Brain microvascular endothelial cell (primary cell): ENCODE measurements around the gene HSD11B1L.

Experiments
- DNase-seq: peaks from one replicate; pipeline ENCODE4 v3.0.0-alpha.2; 2020
- H3K27ac ChIP-seq: fragments of 250-450 bp; sonication (Bioruptor Pico); 2 replicates; pipeline ENCODE4 v1.5.1; 2020; ENCODE audit warnings: mild to moderate bottlenecking, moderate library complexity
- H3K27me3 ChIP-seq: fragments of 250-450 bp; sonication (Bioruptor Pico); replicated peaks from 2 replicates; pipeline ENCODE4 v1.5.1; 2020; ENCODE audit warnings: mild to moderate bottlenecking
- H3K36me3 ChIP-seq: fragments of 250-450 bp; sonication (Bioruptor Pico); replicated peaks from 2 replicates; pipeline ENCODE4 v1.5.1; 2020; ENCODE audit warnings: mild to moderate bottlenecking
- H3K4me3 ChIP-seq: 2 replicates; pipeline ENCODE4 v1.5.1; 2011; ENCODE audit warnings: low read depth, mild to moderate bottlenecking, control low read depth, low read length, moderate library complexity
- in situ Hi-C: cut with HindIII; loops from 2 replicates; pipeline ENCODE4 v1.10.0; 2017; ENCODE audit warnings: low sequenced_read_pairs, low pct_ligation_motif_present
- TF ChIP-seq, protein P1 (sequence below): IDR thresholded peaks from 2 replicates; pipeline ENCODE4 v1.5.1; 2011; ENCODE audit warnings: low read depth, mild to moderate bottlenecking, moderate library complexity, low read length, control low read depth, inconsistent platforms; ENCODE audit errors: missing control alignments

The HSD11B1L gene

DNA sequence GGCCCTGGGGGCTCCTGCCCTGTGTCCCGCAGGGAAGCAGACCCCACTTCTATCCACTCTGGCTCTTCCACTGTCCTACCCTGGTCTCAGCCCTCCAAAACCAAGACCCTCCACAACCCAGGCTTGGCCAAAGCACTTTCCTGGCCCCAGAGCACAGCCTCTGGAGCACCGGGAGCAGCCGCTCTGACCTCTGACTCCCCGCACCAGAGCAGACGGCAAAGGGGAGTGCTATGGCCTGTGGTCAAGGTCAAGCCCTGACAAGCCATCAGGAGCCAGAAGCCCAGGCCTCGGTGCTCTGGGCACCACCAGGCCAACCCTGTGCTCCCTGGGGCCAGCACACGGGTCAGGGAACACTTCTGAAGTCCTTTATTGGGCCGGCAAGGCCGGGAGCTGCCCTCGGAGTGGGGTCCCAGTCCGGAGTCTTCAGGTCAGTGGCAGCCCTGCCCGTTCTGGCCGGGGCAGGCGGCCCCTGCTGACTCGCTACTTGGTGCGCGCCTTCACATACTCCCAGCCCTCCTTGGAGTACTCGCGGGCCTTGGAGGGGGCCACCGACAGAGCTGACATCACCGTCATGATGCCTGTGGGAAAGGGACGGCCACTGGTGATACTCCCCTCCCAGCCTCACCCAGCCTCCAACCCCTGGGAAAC, 2.6 kb upstream of the HSD11B1L start:
- no peak for DNase-seq
- in situ Hi-C loops, result no loop called here
- Histone ChIP-seq H3K36me3 (peaks cover 6% of the 10 kb centered on the region), H3K4me3 (no peak overlapping the region), H3K27ac (no peak overlapping the region), H3K27me3 (no peaks in the 10 kb centered on the region)
- TF ChIP-seq, protein P1, sequence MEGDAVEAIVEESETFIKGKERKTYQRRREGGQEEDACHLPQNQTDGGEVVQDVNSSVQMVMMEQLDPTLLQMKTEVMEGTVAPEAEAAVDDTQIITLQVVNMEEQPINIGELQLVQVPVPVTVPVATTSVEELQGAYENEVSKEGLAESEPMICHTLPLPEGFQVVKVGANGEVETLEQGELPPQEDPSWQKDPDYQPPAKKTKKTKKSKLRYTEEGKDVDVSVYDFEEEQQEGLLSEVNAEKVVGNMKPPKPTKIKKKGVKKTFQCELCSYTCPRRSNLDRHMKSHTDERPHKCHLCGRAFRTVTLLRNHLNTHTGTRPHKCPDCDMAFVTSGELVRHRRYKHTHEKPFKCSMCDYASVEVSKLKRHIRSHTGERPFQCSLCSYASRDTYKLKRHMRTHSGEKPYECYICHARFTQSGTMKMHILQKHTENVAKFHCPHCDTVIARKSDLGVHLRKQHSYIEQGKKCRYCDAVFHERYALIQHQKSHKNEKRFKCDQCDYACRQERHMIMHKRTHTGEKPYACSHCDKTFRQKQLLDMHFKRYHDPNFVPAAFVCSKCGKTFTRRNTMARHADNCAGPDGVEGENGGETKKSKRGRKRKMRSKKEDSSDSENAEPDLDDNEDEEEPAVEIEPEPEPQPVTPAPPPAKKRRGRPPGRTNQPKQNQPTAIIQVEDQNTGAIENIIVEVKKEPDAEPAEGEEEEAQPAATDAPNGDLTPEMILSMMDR, result no peak

GRCh38 chr19:5679289-5680083, 1.3 kb upstream of the HSD11B1L start:
- no peak for DNase-seq
- Histone ChIP-seq H3K36me3 (peaks cover 6% of the 10 kb centered on the region), H3K4me3 (peak overlapping the region; percentile 94), H3K27ac (peak overlapping the region; percentile 90), H3K27me3 (no peaks in the 10 kb centered on the region)
- TF ChIP-seq, protein P1, result no peak
- in situ Hi-C loops, result no loop called here

DNA sequence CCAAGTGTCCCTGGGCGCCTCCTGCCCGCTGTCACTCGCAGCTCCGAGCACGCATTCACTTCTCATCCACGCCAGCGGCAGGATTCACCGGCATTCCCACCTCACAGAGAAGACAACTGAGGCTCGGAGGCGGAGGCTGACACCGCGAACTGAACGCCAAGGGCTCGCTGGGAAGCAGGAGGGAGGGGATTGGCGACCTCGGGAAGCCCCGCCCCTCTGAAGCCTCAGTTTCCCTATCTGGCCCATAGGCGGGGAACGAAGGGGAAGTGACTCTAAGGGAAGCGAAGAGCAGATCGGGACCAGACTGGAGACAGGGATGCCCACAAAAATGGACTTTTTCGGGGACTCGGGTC, 767 bp upstream of the HSD11B1L start:
- peak overlapping the region; percentile 90 for H3K27ac ChIP-seq
- in situ Hi-C loops, result no loop called here
- TF ChIP-seq, protein P1, result no peak
- peaks cover 6% of the 10 kb centered on the region for H3K36me3 ChIP-seq
- H3K27me3 ChIP-seq, result no peaks in the 10 kb centered on the region
- DNase-seq, result peak; percentile 18
- H3K4me3 ChIP-seq, result peak overlapping the region; percentile 94

DNA sequence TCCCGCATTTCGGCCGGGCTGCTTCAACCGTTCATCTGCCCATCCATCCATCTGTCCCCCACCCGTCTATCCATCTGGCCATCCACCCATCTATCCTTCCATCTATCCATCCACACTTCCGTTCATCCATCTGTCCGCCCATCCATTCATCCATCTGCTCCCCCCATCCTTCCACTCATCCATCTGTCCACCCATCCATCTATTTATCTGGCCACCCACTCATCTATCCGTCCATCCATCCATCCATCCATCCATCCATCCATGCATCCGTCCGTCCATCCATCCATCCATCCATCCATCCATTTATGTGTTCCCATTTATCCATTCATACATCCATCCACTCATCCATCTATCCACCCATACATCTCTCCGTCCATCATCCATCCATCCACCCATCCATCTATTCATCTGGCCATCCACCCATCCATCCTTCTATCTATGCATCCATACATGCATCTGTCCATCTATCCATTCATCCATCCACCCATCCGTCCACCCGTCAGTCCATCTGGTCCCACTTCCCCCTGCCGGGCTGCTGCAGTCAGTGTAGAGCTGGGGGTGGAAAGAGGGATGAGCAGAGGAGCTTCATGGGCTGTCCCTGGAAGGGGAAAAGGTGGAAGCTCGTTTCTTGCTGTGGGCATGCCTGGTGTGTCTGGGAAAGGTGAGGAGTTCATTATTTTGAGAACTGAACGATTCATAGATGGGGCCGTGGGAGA, 722 bp downstream of the HSD11B1L start:
- Histone ChIP-seq H3K27ac (no peak overlapping the region), H3K4me3 (peak overlapping the region; percentile 94), H3K36me3 (peaks cover 6% of the 10 kb centered on the region), H3K27me3 (no peaks in the 10 kb centered on the region)
- TF ChIP-seq, protein P1, result no peak
- in situ Hi-C loops, result no loop called here
- no peak for DNase-seq

DNA sequence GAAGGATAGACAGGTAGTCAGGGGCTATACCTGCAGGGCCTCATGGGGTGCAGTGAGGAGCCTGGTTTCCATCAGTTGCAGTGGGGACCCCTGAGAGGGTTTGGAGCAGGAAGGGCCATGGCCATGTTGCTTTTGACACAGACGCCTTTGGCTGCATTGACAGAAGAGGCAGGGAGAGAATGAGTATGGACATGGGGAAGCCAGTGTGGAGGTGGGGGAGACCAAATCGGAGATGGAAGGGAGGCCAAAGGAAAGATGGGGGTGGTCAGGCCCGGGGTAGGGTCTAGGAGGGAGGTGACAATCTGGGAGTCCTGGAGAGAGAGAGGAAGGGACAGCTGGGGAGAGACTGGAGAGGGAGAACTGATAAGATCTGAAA, 1.3 kb downstream of the HSD11B1L start:
- no peak for DNase-seq
- TF ChIP-seq, protein P1, result no peak
- Histone ChIP-seq H3K27me3 (no peaks in the 10 kb centered on the region), H3K4me3 (no peak overlapping the region), H3K27ac (no peak overlapping the region), H3K36me3 (peaks cover 6% of the 10 kb centered on the region)
- in situ Hi-C loops, result no loop called here
